Measurements from ENCODE around the gene ANKRD44.

ANKRD44 gene

GRCh38 chr2:197122821-197123220, 187.8 kb downstream of the ANKRD44 start:
- no peak for FAIRE-seq
- no peak for DNase-seq (ENCODE audit: low spot score)

- DNase-seq (ENCODE audit: low spot score) (no peak), FAIRE-seq (no peak)
Observed at GRCh38 chr2:197121756-197122385, 188.7 kb downstream of the ANKRD44 start.

- DNase-seq (ENCODE audit: low spot score) (no peak), FAIRE-seq (no peak)
Observed at GRCh38 chr2:197121255-197121654, 189.3 kb downstream of the ANKRD44 start.

DNA sequence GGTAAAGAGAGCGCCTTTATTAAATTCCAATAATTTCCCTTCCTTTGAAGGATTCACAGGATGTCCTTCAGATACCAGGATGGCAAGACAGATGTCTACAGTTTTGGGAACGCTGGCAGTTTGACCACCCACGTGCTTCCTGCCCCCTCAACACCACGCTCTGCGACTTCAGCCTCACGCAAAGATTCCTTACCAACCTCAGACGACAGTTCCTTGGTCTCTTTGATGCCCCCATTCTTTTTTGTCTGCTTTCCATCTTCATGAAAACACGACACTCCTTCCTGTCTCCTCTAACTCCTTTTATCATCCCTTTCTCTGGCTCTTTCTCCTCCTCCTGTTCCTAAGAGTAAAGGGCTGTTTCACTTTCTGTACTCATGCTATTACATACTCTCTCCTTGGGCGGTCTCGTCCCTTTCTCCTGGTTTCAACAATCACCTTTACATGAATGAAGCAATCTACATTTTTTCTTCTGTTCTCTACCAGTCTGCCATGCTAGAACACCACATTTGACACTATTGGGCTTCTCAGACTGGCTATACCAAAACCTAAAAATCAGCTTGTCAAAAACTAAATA, 194.2 kb downstream of the ANKRD44 start:
- FAIRE-seq (no peak), DNase-seq (ENCODE audit: low spot score) (no peak)

GRCh38 chr2:197115325-197115724, 195.3 kb downstream of the ANKRD44 start:
- no peak for FAIRE-seq
- DNase-seq (ENCODE audit: low spot score): no peak

GRCh38 chr2:197113275-197113711, 197.3 kb downstream of the ANKRD44 start:
- DNase-seq (ENCODE audit: low spot score) (peak; percentile 38), FAIRE-seq (peak; percentile 84)

- FAIRE-seq (no peak), DNase-seq (ENCODE audit: low spot score) (no peak)
Observed at GRCh38 chr2:197109326-197109725, 201.3 kb downstream of the ANKRD44 start.

DNA sequence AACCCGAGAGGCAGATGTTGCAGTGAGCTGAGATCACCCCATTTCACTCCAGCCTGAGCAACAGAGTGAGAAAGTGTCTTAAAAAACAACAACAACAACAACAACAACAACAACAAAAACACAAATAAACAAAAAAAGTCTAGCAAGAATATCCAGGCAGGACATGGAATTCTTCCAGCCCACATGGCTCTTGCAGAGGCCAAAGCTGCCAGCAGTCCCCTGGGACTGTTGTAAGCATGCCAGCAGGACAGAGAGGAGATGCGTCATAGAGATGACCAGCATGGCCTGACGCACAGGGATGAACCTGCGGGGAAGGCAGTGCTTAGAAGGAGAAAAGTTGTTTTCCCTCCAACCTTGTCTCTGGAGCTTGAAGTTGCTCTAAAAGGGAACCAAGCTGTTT, 201.8 kb downstream of the ANKRD44 start:
- FAIRE-seq (no peak), DNase-seq (ENCODE audit: low spot score) (no peak)

GRCh38 chr2:197107291-197108269, 203.0 kb downstream of the ANKRD44 start:
- FAIRE-seq: no peak
- no peak for DNase-seq (ENCODE audit: low spot score)

DNA sequence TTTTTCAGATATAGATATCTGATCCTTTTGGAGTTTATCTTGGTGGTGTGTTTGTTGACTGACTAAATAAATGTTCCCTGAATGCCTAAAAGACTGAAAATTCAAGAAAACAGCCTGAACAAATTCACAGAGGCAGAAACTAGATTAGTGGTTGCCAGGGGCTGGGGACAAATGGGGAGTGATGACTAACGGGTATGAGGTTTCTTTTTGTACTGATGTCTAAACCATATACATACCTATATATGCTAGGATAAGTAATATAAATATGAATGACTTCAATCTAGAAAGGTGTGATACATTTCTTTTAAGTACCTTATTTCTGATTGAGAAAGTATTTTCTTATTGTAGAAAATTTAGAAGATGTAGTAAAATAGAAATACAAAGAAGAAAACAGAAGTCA, 207.2 kb downstream of the ANKRD44 start:
- no peak for DNase-seq (ENCODE audit: low spot score)
- FAIRE-seq: no peak

DNA sequence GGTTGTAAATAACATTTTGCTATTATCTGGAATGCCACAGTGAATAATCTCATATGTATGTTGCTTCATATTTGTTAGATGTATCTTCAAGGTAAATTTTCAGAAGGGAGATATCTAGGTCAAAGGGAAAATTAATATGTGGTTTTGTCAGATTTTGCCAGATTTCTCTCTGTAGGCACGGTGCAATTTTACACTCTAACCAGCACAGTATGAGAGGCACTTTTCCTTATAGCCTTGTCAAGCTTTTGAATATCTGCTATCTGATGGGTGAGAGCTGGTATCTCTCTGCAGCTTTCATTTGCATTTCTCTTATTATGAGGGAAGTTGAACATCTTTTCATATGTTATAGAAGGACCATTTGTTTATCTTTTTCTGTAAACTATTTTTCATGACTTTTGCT, 208.3 kb downstream of the ANKRD44 start:
- DNase-seq (ENCODE audit: low spot score): no peak
- FAIRE-seq: no peak

GRCh38 chr2:197101519-197101918, 209.1 kb downstream of the ANKRD44 start:
- DNase-seq (ENCODE audit: low spot score) (no peak), FAIRE-seq (no peak)

DNA sequence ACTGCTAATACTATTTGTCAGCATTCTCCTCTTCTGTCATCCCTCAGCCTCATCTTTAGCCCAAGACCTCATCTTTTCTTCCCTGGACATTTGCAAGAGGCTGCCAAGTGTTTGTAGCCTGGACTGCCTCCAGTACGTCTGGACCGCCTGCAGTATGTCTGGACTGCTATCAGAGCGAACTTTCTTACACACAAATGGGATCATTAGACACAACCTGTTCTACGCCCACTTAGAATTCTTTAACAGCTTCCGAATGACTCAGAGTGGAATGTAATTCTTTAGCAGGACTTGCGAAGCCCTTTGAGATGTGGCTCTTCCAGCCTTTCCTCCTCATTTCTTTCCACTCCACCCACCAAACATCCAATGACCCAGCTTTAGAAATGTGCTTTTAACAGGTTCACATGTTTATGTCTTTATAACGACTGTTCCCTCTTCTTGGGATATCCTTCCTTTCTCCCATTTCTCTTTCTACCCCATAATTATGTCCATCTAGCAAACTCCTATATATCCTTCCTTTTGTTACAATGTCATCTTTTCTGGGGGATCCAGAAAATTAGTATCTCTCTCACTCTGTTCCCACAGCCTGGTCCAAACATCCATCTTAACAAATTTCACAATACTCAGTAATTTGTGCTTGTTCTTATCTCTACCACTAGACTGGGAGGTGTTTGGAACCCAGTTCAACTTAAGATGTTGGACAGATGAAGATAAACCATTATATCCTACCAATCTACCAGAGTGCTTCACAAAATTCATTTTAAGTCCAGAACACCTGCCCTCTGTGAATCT, 212.8 kb downstream of the ANKRD44 start:
- DNase-seq (ENCODE audit: low spot score) (no peak), FAIRE-seq (no peak)

DNA sequence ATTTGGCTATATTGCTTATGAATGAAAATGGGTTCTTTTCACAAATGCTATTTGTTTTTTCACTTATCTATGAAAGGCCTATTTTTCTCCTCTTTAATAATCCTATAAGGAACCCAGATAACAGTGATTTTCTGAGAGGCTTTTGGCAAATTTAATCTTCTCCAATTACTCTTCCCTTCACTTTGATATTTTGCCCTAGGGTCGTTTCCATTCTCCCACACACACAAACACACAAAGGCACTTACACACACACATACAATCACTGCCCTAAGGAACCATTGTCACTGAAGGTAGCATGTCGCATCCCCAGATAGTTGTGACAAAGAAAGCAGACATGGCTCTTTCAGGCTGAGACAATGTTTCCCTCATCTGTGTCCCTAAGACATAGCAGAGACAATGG, 213.9 kb downstream of the ANKRD44 start:
- DNase-seq (ENCODE audit: low spot score) (no peak), FAIRE-seq (no peak)

- DNase-seq (ENCODE audit: low spot score): no peak
- no peak for FAIRE-seq
Observed at GRCh38 chr2:197092431-197092830, 218.1 kb downstream of the ANKRD44 start.

- FAIRE-seq (no peak), DNase-seq (ENCODE audit: low spot score) (no peak)
Observed at GRCh38 chr2:197090742-197091367, 219.7 kb downstream of the ANKRD44 start.

DNA sequence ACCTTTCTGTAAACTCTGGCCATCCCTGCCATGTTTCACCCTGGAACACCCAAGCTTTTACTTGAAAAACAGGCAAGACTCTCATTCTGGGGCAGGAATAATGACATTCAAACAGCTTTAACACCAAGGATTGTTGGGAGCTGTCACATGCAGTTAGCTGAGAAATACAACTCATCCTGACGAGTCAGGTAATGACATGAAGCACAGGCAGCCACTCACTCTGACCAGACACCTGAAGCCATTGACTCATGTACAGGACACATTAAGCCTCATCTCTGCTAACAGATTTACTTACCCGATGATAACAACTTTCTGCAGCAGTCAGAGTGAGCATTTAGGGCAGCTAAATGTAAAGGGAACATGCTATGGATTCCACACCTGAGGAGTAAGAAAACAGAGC, 220.9 kb downstream of the ANKRD44 start:
- DNase-seq (ENCODE audit: low spot score): no peak
- no peak for FAIRE-seq

- peak; percentile 55 for FAIRE-seq
- DNase-seq (ENCODE audit: low spot score): peak; percentile 60
Observed at GRCh38 chr2:197088694-197089093, 221.9 kb downstream of the ANKRD44 start.

- FAIRE-seq (no peak), DNase-seq (ENCODE audit: low spot score) (no peak)
Observed at GRCh38 chr2:197086500-197086899, 224.1 kb downstream of the ANKRD44 start.

DNA sequence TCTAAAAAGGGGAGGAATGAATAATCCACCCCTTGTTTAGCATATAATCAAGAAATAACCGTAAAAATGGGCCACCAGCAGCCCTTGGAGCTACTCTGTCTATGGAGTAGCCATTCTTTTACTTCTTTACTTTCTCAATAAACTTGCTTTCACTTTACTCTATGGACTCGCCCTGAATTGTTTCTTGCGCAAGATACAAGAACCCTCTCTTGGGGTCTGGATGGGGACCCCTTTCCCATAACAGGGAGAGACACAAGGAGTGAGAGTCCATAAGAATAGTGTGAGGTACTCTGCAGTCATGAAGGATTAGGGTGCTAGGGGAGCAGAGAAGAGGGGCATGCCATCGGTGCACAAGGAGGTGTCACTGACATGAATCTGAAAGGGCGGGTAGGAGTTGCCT, 224.9 kb downstream of the ANKRD44 start:
- FAIRE-seq: no peak
- no peak for DNase-seq (ENCODE audit: low spot score)

GRCh38 chr2:197081294-197081693, 229.3 kb downstream of the ANKRD44 start:
- FAIRE-seq: no peak

More at GRCh38 chr2:197081294-197081693, 229.3 kb downstream of the ANKRD44 start:
- no peak for DNase-seq (ENCODE audit: low spot score)

Data from RCC 7860 (cell line).